SIG-M5 treated with dmso at 0.1 percent for 504 hours (cell line): ENCODE data around the gene DNAI2.

Source experiments
- DNase-seq: peaks from one replicate; lab custom pipeline; 2025; ENCODE audit not compliant: unreplicated experiment; lab: John Stamatoyannopoulos, UW

The DNAI2 gene

GRCh38 chr17:74337834-74338500 lies 63.9 kb downstream of the DNAI2 start:
- DNase-seq, result no peak

GRCh38 chr17:74339537-74340195 lies 65.6 kb downstream of the DNAI2 start:
- no peak for DNase-seq

GRCh38 chr17:74340470-74341023 lies 66.5 kb downstream of the DNAI2 start:
- no peak for DNase-seq

DNA sequence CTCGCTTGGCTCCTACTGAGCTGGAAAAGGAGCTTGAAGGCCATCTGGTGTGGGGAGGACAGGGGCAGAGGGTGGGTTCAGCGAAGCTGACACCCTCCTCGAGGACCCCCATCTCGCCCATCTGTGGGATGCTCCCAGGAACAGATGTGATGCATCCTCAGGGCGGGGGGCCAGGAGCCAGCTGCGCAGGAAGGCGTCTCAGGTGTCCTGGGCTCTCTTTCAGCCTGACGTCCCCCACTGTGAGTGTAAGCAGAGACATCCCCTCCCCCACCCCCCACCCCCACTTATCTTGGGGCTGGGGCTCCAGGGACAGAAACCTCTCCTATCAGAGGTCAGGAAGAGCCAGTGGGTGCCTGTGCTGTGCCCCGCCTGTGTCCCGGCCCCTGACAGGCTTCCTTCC lies 68.2 kb downstream of the DNAI2 start:
- no peak for DNase-seq

DNA sequence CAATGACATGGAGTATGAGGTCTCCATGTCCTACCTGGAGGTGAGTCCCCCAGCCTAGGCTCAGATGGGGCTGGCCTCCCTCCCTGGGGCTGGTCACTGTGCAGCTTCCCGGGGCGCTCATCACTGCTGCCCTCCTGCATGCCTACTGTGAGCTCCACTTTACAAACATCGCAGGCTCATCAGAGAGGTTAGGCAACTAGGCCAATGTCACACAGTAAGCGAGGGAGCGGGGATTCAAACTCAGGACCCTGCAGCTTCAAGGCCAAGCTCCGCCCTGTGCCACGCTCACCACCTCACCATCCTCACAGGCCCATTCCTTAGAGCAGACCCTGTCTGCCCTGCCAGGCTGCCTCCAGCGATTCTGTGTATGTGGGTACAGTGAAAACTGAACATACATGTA lies 69.1 kb downstream of the DNAI2 start:
- DNase-seq, result no peak

DNA sequence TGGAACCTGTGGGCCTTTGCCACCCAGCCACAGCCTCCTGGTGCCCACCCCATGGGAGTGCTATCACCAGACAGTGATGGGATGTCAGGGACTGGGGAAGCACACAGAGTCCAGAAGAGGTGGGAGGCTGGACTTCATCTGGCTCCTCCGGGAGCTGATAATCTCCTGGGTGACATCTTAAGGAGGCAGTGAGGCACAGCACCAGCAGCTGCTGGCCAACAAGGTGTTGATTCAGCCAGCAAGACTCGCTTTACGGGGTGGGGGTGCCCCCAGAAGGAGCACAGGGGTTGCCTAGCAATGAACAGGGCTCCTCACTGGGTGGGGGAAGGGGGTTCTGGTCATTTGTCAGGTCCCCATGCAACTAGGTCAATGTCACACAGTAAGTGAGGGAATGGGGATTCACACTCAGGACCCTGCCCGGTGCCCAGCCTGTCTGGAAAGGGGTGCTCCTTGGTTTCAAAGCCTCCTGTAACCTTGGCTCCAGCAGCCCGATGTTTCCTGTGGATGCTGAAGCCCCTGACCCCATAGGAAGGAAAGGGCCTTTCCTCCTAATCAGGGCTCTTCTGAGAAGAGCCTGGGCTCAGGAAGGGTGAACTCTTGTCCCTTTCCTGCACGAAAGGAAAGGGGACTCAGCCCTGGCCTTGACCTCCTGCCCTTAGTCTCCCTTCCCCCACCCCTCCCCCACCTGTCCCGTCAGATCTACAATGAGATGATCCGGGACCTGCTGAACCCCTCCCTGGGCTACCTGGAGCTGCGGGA lies 69.7 kb downstream of the DNAI2 start:
- DNase-seq, result no peak

GRCh38 chr17:74344658-74345057 lies 70.6 kb downstream of the DNAI2 start:
- no peak for DNase-seq

GRCh38 chr17:74345433-74346241 lies 71.6 kb downstream of the DNAI2 start:
- no peak for DNase-seq

- no peak for DNase-seq
Measured at GRCh38 chr17:74347646-74348045, 73.6 kb downstream of the DNAI2 start.

DNA sequence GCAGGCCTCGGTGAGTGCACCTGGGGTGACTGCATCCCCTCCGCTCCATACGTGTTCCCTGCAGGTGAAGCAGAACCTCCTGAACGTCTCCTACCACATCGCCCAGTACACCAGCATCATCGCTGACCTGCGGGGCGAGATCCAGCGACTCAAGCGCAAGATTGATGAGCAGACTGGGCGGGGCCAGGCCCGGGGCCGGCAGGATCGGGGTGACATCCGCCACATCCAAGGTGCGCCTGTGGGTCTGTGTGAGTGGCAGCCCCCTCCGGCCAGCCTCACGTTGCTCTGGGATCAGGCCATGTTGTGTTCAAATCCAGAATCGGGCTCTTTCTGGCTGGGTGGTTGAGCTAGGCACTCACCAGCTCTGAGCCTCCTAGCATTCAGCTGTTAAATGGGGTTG lies 75.1 kb downstream of the DNAI2 start:
- DNase-seq, result no peak

DNA sequence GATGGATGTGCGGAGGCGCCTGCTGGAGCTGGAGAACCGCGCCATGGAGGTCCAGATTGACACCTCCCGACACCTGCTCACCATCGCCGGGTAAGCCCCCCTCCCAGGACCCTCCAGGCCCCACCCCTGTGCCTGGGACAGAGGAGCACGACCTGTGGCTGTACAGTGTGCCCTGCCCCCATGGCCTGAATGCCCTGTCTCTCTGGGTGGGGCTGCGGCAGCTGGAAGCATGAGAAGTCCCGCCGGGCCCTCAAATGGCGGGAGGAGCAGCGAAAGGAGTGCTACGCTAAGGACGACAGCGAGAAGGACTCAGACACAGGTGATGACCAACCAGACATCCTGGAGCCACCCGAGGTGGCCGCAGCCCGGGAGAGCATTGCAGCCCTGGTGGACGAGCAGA lies 76.5 kb downstream of the DNAI2 start:
- no peak for DNase-seq

DNA sequence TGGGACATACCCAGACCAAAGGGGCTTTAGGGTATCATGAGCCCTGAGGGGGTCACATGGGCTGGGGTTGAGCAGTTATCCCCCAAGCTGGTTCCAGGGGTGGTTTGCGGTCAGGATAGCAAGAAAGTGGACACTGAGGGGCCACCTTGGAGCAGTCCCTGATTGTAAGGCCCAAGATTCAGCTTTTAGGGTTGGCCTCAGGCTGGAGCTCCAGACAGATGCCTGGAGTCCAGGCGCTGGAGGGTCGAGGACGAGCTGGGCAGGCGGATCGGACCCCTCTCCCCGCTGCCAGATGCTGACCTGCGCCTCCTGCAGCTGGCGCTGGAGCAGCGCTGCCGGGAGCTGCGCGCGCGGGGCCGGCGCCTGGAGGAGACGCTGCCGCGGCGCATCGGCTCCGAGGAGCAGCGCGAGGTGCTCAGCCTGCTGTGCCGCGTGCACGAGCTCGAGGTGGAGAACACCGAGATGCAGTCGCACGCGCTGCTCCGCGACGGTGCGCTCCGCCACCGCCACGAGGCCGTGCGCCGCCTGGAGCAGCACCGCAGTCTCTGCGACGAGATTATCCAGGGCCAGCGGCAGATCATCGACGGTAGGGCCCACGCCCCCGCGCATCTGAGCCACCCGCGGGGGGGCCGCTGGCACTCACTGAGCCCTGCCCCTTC lies 77.6 kb downstream of the DNAI2 start:
- DNase-seq, result no peak

DNA sequence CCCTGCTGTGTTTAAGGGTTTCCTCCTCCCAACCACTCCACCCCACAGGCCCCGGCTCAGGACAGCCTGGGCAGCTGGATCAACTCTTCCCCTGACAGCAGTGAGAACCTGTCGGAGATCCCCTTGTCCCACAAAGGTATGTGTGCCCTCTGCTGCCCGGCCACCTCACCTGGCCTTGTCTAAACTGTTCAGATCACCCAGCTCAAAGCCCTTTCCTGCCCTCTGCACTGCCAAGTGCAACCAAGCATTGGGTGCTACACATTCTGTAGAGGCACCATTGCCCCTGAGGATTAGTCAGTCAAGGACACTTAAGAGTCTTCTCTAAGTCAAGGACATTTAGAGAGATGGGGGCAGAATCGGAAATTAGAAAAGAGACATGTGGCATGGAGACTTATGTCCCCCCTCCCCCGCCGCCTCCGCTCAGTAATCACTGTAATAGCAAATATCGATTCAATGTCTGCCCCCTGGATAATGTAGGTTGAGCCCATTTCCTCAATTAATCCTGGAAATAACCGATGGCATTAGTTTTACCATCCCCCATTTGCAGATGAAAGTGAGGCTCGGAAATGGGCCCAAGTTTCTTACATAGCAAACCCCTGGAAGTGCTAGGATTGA lies 79.5 kb downstream of the DNAI2 start:
- DNase-seq, result no peak

GRCh38 chr17:74354123-74354522 lies 80.1 kb downstream of the DNAI2 start:
- DNase-seq, result peak; percentile 60

DNA sequence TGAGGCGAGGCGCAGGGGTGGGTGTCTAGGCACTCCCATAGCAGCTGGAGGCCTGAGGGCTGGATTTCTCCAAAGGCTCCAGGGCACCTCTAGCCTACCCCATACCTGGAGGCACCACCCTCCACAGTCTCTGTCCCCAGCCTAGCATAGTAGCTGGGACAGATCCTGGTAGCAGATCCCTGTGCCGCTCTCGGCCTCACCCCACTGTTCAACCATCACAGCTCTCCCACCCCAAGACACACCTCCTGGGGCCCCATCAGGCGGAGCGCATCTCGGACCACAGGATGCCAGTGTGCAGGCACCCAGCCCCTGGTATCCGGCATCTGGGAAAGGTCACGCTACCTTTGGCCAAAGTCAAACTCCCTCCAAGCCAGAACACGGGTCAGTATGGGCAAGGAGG lies 80.5 kb downstream of the DNAI2 start:
- DNase-seq, result no peak

DNA sequence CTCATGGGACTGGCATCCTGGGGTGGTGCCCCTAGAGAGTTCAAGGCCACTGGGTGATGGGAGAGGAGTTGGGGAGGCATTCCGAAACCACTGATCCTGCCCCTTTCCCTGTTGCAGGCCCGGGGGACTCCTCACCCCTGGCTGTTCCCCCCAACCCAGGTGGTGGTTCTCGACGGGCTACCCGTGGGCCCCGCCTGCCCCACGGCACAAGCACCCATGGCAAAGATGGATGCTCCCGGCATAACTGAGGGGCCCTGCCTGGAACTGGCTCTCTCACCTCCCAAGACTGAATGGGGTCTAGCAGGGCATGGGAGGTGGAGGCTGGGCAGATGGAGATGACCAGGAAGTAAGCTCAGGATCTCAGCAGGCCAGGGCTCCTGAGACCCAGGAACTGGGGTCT lies 81.0 kb downstream of the DNAI2 start:
- DNase-seq, result no peak

DNA sequence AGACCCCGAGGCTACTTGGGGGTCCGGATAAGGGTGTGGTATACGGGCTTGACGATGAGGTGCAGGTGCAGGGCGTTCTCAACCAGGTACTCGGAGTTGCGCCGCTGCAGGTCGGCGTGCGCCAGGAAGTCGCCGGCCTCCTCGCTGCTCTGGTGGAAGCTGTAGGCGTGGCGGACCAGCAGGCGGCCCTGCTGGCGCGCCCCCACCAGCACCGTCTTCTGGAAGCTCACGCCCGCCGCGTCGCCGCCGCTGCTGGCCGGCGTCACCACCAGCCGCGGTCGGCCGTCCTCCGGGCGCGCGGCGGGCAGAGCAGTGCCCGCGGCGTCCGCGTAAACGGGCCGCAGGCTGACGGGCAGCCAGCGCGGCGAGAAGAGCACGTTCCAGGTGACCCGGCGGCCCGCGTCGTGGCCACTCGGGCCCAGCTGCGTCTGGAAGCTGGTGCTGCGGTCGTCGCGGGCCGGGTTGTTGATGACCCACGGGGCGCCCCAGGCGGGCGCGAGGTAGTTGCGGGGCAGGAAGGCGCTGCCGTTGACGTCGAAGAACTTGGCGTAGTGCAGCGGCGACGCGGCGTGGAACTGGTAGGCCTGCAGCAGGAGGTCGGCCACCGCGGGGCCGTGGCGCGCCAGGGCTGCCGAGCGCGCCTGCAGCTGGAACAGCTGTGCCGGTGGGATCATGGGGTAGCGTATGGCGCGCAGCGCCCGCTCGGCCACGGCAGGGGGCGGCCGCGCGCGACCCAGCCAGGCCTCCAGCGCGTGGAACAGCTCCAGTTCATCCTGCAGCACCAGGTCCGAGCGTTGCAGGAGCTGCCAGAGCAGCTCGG lies 82.8 kb downstream of the DNAI2 start:
- DNase-seq, result no peak

- DNase-seq, result no peak
Measured at GRCh38 chr17:74357466-74357809, 83.4 kb downstream of the DNAI2 start.

DNA sequence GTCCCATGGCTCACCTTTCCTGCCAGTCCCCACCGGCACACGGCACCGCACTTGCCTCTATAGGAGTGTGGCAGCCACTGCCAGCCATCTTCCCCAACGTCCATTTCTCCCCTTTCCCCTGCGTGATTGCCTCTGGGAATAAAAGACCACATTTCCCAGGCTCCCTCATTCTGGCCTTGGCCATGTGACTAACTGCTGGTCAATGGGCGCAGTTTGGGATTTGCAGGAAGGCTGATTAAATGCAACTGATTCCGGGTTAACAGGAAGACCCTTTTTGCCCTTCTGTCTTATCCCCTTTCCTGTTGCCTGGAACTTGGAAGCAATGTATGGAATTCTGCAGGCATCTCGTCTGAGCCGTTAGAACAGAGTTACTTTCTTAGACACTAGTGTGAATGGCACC lies 84.7 kb downstream of the DNAI2 start:
- no peak for DNase-seq
